K562 (cell line): ENCODE results near the gene SLIT1. TPM values are rescaled to one million over a fixed set of nuclear protein-coding genes. Genes with fewer than 3 reads are reported as not detected.
A peak's percentile ranks its signal among the peaks of the same experiment; 100 is the strongest.

Source experiments
- ATAC-seq: fragments of 200-7000 bp; cut with Tn5 transposase; 3 replicates; pipeline ENCODE4 v1.9.1; 2020; ENCODE audit warnings: moderate library complexity
- BruUV-seq: library from RNA; stranded (reverse); fragments of 400-500 nt; replicated peaks from 2 replicates; lab custom pipeline; 2021; lab: Mats Ljungman, UMichigan
- CTCF ChIA-PET: fragments of 300-600 bp; formaldehyde crosslinking; extraction: SDS; loops from one replicate; lab custom pipeline; 2021; ENCODE audit warnings: low intra/inter-chr PET ratio; lab: Yijun Ruan, JAX
- POLR2A ChIA-PET: fragments of 300-600, 350-650 bp; sonication (Branson Sonifier 250); formaldehyde crosslinking; extraction: SDS; loops from one replicate; lab custom pipeline; 2021; ENCODE audit warnings: antibody characterized with exemption, inconsistent platforms; lab: Yijun Ruan, JAX
- DNase-seq, 4 experiments: peaks; one replicate each; pipeline versions ENCODE4 v3.0.0 to v3.0.0-alpha.2; 2011 to 2018; ENCODE audit warnings: low spot score in 3 of 4, mixed read lengths in 3 of 4; ENCODE audit errors: extremely low read depth in 1 of 4
- FAIRE-seq: peaks from 2 replicates; lab custom pipeline; 2011; peaks lifted over from hg19 to GRCh38; lab: Jason Lieb, UNC
- H2AFZ ChIP-seq: 2 replicates; pipeline ENCODE4 v1.6.0; 2011; ENCODE audit warnings: low read depth, low read length, control low read depth, inconsistent platforms
- H3K27ac ChIP-seq: fragments of 200-600 bp; 3 replicates; pipeline ENCODE4 v1.8.0; 2011; ENCODE audit warnings: low read depth, mild to moderate bottlenecking, control low read depth, inconsistent platforms, low read length, moderate library complexity, mixed read lengths; ENCODE audit errors: extremely low read depth
- H3K27me3 ChIP-seq, 2 experiments: fragments of 300-600 bp in 1 of 2; 2 replicates in 1 of 2; 3 replicates in 1 of 2; pipeline versions ENCODE4 v1.6.0 to v1.8.0; 2011; ENCODE audit warnings: inconsistent platforms in 2 of 2, low read length in 2 of 2, mild to moderate bottlenecking in 1 of 2, mixed read lengths in 1 of 2, moderate library complexity in 1 of 2; ENCODE audit not compliant: control insufficient read depth in 2 of 2, insufficient read depth in 2 of 2
- H3K36me3 ChIP-seq: fragments of 300-600 bp; 3 replicates; pipeline ENCODE4 v1.8.0; 2011; ENCODE audit warnings: mild to moderate bottlenecking, low read length, inconsistent platforms; ENCODE audit not compliant: control insufficient read depth, insufficient read depth
- H3K4me1 ChIP-seq, 2 experiments: fragments of 200-600 bp in 1 of 2; replicated peaks in 1 of 2; 2 replicates in 1 of 2; 3 replicates in 1 of 2; pipeline versions ENCODE4 v1.5.1 to v1.8.0; 2011; ENCODE audit warnings: inconsistent platforms in 2 of 2, low read length in 2 of 2, mild to moderate bottlenecking in 1 of 2, mixed read lengths in 1 of 2, moderate library complexity in 1 of 2; ENCODE audit not compliant: control insufficient read depth in 2 of 2, insufficient read depth in 2 of 2
- H3K4me2 ChIP-seq: 2 replicates; pipeline ENCODE4 v1.6.1; 2011; ENCODE audit warnings: low read length, control low read depth, inconsistent platforms, mixed read lengths; ENCODE audit not compliant: insufficient read depth
- H3K4me3 ChIP-seq: fragments of 200-600 bp; sonication (generic), shearing (Covaris generic); 2 replicates; pipeline ENCODE4 v1.5.1; 2016; ENCODE audit warnings: control low read depth, inconsistent platforms
- H3K79me2 ChIP-seq: fragments of 200-600 bp; 3 replicates; pipeline ENCODE4 v1.8.0; 2011; ENCODE audit warnings: low read length, inconsistent platforms; ENCODE audit not compliant: control insufficient read depth, insufficient read depth
- H3K9ac ChIP-seq, 2 experiments: 2 replicates each; pipeline versions ENCODE4 v1.6.0 to v1.6.1; 2011; ENCODE audit warnings: low read depth in 2 of 2, low read length in 2 of 2, control low read depth in 1 of 2, inconsistent platforms in 1 of 2, mild to moderate bottlenecking in 1 of 2, mixed read lengths in 1 of 2; ENCODE audit not compliant: insufficient read depth in 1 of 2
- H3K9me1 ChIP-seq: one replicate; pipeline ENCODE4 v1.6.0; 2011; ENCODE audit warnings: inconsistent platforms, mild to moderate bottlenecking, low read length, moderate library complexity; ENCODE audit not compliant: control insufficient read depth, insufficient read depth
- H3K9me3 ChIP-seq: replicated peaks from 2 replicates; pipeline ENCODE4 v1.5.1; 2011; ENCODE audit warnings: low read depth, low read length, inconsistent platforms; ENCODE audit not compliant: control insufficient read depth, insufficient read depth
- H4K20me1 ChIP-seq: replicated peaks from 2 replicates; pipeline ENCODE4 v1.6.1; 2011; ENCODE audit warnings: low read length, inconsistent platforms, mixed read lengths; ENCODE audit not compliant: control insufficient read depth, insufficient read depth
- HCFC1 ChIP-seq: IDR thresholded peaks from 2 replicates; pipeline ENCODE4 v1.6.1; 2012; ENCODE audit warnings: low read depth, low read length, improper control_type of control experiment
- RNF2 ChIP-seq: sonication (generic); IDR thresholded peaks from 2 replicates; pipeline ENCODE4 v1.6.1; 2016
- TCFL5 ChIP-seq: fragments of 250-450 bp; sonication (Bioruptor Pico); conservative IDR thresholded peaks from 2 replicates; pipeline ENCODE4 v1.6.1; 2021; ENCODE audit warnings: mild to moderate bottlenecking, moderate library complexity, matching md5 sums
- ZNF239 ChIP-seq: fragments of 250-450 bp; sonication (Bioruptor Pico); IDR thresholded peaks from 2 replicates; pipeline ENCODE4 v1.4.0; 2020; ENCODE audit warnings: mild to moderate bottlenecking
- ZNF347 ChIP-seq: fragments of 450-650 bp; formaldehyde crosslinking; IDR thresholded peaks from 2 replicates; pipeline ENCODE4 v1.4.0; 2020; ENCODE audit warnings: low read depth, mild to moderate bottlenecking, moderate library complexity
- ZNF384 ChIP-seq: IDR thresholded peaks from 2 replicates; pipeline ENCODE4 v1.6.1; 2012; ENCODE audit warnings: low read depth, low read length, improper control_type of control experiment
- ZNF41 ChIP-seq: fragments of 250-450 bp; sonication (Bioruptor Pico); conservative IDR thresholded peaks from 2 replicates; pipeline ENCODE4 v1.4.0; 2020; ENCODE audit warnings: mild to moderate bottlenecking
- WGBS: fragments of 100-300 bp; shearing (Covaris generic); methylation state at CpG from one replicate; pipeline ENCODE4 v1.1.6; 2016; ENCODE audit warnings: low coverage, mixed read lengths; ENCODE audit not compliant: insufficient coverage; ENCODE audit errors: missing lambda C conversion rate; 5-methylcytosine and 5-hydroxymethylcytosine counted together
- in situ Hi-C: fragments of 300-500 bp; cut with MboI; formaldehyde crosslinking; loops from 4 replicates; pipeline ENCODE4 v1.15.0; 2018; ENCODE audit warnings: inconsistent platforms, mixed read lengths
- intact Hi-C: fragments of 100-400 bp; cut with micrococcal nuclease; formaldehyde crosslinking; loops from 2 replicates; pipeline ENCODE4 v1.14.2; 2022
- polyA plus RNA-seq, 8 experiments: library from polyadenylated mRNA; depleted of rRNA in 4 of 8; stranded (reverse) in 5 of 8; unstranded in 3 of 8; fragments of >200 nt; fragmentation: Nextera tagmentation in 2 of 8; fragmentation: Illumina TruSeq in 1 of 8; extraction: Ambion mirVana in 2 of 8; extraction: Trizol in 1 of 8; gene quantifications; 2 replicates each; pipeline versions ENCODE4 v1.2.1 to v1.2.3, GENCODE V29; 2011 to 2014; ENCODE audit warnings: inconsistent platforms in 1 of 8, missing spikeins in 1 of 8
- total RNA-seq, 7 experiments: library from RNA; depleted of rRNA in 6 of 7; stranded (reverse); fragments of >200 nt in 6 of 7; fragmentation: Illumina TruSeq in 2 of 7; extraction: Trizol in 2 of 7; gene quantifications; 2 replicates each; pipeline versions ENCODE4 v1.2.1 to v1.2.3, GENCODE V29; 2011 to 2021; ENCODE audit warnings: low replicate concordance in 1 of 7
- TF ChIP-seq, protein P1 (sequence below): sonication (generic); formaldehyde crosslinking; IDR thresholded peaks from 2 replicates; pipeline ENCODE4 v1.8.1; 2023; ENCODE audit warnings: mild to moderate bottlenecking, missing genetic modification reagents, moderate library complexity
- TF ChIP-seq, protein P2 (sequence below): fragments of 250-450 bp; sonication (Bioruptor Pico); IDR thresholded peaks from 2 replicates; pipeline ENCODE4 v1.4.0; 2020; ENCODE audit warnings: mild to moderate bottlenecking
- TF ChIP-seq, protein P3 (sequence below): fragments of 200-800 bp; sonication (Bioruptor generic); IDR thresholded peaks from 2 replicates; pipeline ENCODE4 v1.6.1; 2017; ENCODE audit warnings: missing genetic modification characterization, missing compliant biosample characterization
- TF ChIP-seq, protein P4 (sequence below): fragments of 450-650 bp; formaldehyde crosslinking; IDR thresholded peaks from 2 replicates; pipeline ENCODE4 v1.4.0; 2022; ENCODE audit warnings: missing genetic modification characterization

The SLIT1 gene
- total and polyA plus RNA-seq, 9 of the 15 experiments (the other 6 are each of a cell fraction or from before 2014, with no cell fraction given), result 0.01 to 0.11 (median 0.04) TPM; not detected in 3

DNA sequence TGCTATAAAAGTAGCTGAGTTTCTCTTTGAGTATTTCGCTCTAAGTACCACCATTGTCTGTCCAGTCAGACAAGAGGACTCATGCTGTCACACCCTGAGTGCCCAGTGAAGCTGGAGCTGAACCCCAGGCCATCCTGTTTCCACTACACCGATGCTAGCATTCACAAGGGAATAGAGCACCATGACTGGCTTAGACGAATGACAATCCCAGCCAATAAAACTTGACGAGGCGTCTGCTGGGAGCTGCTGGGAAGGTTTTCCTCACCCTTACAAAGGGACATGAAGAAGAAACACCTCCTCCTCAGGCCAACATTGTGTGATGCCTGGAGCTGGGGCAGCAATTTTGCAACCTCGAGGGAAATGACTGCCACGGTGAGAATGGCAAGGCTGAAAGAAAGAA lies 17.5 kb upstream of the SLIT1 start:
- no TSS peak for BruUV-seq
- CTCF ChIA-PET, result no interaction called here

DNA sequence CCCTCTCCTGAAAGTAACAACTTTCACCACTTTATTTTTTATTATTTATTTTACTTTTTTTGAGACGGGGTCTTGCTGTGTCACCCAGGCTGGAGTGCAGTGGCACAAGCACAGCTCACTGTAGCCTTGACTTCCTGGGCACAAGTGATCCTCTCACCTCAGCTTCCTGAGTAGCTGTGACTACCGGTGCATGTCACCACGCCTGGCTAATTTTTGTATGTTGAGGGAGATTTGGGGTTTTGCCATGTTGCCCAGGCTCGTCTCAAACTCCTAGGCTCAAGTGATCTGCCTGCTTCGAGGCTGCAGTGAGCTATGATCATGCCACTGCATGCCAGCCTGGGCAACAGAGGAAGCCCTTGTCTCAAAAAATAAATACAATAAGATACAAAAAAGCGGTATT lies 14.9 kb upstream of the SLIT1 start:
- H3K9me1 ChIP-seq, result no peaks in the 10 kb centered on the region
- intact Hi-C loops, result no loop called here
- WGBS, result 1% methylated on average over 6 of the region's 6 CpGs
- POLR2A ChIA-PET, result no interaction called here
- peaks cover 9 to 52% of the 10 kb centered on the region in 2 experiments for H3K27me3 ChIP-seq
- no TSS peak for BruUV-seq
- no peaks in the 10 kb centered on the region for H3K9me3 ChIP-seq
- no peak for DNase-seq
- H3K4me2 ChIP-seq, result no peak overlapping the region
- H3K4me3 ChIP-seq, result no peak overlapping the region
- no peak overlapping the region for H2AFZ ChIP-seq
- no peaks in the 10 kb centered on the region for H3K36me3 ChIP-seq
- H4K20me1 ChIP-seq, result no peaks in the 10 kb centered on the region; the same call in 1 of the 2 replicates
- no peak overlapping the region for H3K27ac ChIP-seq
- no peak for ATAC-seq
- FAIRE-seq, result no peak
- in situ Hi-C loops, result no loop called here
- no peak overlapping the region for H3K9ac ChIP-seq
- CTCF ChIA-PET, result no interaction called here
- H3K4me1 ChIP-seq, result peaks cover 0 to 9% of the 10 kb centered on the region in 2 experiments; a peak in 2 of 5 replicates
- no peaks in the 10 kb centered on the region for H3K79me2 ChIP-seq
- TF ChIP-seq, protein P1, sequence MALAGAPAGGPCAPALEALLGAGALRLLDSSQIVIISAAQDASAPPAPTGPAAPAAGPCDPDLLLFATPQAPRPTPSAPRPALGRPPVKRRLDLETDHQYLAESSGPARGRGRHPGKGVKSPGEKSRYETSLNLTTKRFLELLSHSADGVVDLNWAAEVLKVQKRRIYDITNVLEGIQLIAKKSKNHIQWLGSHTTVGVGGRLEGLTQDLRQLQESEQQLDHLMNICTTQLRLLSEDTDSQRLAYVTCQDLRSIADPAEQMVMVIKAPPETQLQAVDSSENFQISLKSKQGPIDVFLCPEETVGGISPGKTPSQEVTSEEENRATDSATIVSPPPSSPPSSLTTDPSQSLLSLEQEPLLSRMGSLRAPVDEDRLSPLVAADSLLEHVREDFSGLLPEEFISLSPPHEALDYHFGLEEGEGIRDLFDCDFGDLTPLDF (CRISPR knock-in tag), result no peak
- TF ChIP-seq RNF2 (no peak), ZNF384 (no peak), ZNF239 (CRISPR knock-in tag) (no peak), ZNF347 (CRISPR knock-in tag) (no peak), HCFC1 (no peak), TCFL5 (CRISPR knock-in tag) (no peak)
- TF ChIP-seq, protein P2, sequence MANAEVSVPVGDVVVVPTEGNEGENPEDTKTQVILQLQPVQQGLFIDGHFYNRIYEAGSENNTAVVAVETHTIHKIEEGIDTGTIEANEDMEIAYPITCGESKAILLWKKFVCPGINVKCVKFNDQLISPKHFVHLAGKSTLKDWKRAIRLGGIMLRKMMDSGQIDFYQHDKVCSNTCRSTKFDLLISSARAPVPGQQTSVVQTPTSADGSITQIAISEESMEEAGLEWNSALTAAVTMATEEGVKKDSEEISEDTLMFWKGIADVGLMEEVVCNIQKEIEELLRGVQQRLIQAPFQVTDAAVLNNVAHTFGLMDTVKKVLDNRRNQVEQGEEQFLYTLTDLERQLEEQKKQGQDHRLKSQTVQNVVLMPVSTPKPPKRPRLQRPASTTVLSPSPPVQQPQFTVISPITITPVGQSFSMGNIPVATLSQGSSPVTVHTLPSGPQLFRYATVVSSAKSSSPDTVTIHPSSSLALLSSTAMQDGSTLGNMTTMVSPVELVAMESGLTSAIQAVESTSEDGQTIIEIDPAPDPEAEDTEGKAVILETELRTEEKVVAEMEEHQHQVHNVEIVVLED (CRISPR knock-in tag), result no peak
- TF ChIP-seq, protein P3, sequence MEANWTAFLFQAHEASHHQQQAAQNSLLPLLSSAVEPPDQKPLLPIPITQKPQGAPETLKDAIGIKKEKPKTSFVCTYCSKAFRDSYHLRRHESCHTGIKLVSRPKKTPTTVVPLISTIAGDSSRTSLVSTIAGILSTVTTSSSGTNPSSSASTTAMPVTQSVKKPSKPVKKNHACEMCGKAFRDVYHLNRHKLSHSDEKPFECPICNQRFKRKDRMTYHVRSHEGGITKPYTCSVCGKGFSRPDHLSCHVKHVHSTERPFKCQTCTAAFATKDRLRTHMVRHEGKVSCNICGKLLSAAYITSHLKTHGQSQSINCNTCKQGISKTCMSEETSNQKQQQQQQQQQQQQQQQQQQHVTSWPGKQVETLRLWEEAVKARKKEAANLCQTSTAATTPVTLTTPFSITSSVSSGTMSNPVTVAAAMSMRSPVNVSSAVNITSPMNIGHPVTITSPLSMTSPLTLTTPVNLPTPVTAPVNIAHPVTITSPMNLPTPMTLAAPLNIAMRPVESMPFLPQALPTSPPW (CRISPR knock-in tag), result no peak

More for the DNA sequence above, 17.5 kb upstream of the SLIT1 start:
- Histone ChIP-seq H3K9me1 (no peaks in the 10 kb centered on the region), H3K36me3 (no peaks in the 10 kb centered on the region), H4K20me1 (no peaks in the 10 kb centered on the region; the same call in 1 of the 2 replicates), H3K9me3 (no peaks in the 10 kb centered on the region), H3K4me3 (no peak overlapping the region), H3K9ac (no peak overlapping the region), H3K4me1 (no peaks in the 10 kb centered on the region), H3K27ac (no peak overlapping the region), H3K27me3 (peaks cover 8 to 50% of the 10 kb centered on the region in 2 experiments; a peak in 4 of 5 replicates), H3K4me2 (no peak overlapping the region), H3K79me2 (no peaks in the 10 kb centered on the region), H2AFZ (no peak overlapping the region)
- ATAC-seq (no peak), FAIRE-seq (no peak), DNase-seq (no peak)
- in situ Hi-C loops, result no loop called here
- TF ChIP-seq, protein P4, sequence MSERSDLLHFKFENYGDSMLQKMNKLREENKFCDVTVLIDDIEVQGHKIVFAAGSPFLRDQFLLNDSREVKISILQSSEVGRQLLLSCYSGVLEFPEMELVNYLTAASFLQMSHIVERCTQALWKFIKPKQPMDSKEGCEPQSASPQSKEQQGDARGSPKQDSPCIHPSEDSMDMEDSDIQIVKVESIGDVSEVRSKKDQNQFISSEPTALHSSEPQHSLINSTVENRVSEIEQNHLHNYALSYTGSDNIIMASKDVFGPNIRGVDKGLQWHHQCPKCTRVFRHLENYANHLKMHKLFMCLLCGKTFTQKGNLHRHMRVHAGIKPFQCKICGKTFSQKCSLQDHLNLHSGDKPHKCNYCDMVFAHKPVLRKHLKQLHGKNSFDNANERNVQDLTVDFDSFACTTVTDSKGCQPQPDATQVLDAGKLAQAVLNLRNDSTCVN (CRISPR knock-in tag), result no peak
- peak; percentile 74; the same call in 1 of the 2 replicates for TF ChIP-seq ZNF41 (CRISPR knock-in tag)
- 0% methylated on average over 7 of the region's 7 CpGs for WGBS
- intact Hi-C loops, result no loop called here
- POLR2A ChIA-PET, result no interaction called here
